NT2/D1 (cell line): ENCODE measurements around the gene DYNLRB1.
"Not testable (repeated sequence)": the region's sequence is repeated elsewhere in the genome, so short reads cannot be mapped to it uniquely, and the experiment has no call there.

Source experiments
- SUZ12 ChIP-seq: IDR thresholded peaks from 2 replicates; pipeline ENCODE4 v1.6.1; 2011; ENCODE audit not compliant: insufficient read length, insufficient read depth; ENCODE audit errors: extremely low read depth
- YY1 ChIP-seq: IDR thresholded peaks from 2 replicates; pipeline ENCODE4 v1.6.1; 2011; ENCODE audit not compliant: insufficient read length, insufficient read depth
- ZNF274 ChIP-seq: IDR thresholded peaks from 2 replicates; pipeline ENCODE4 v1.6.1; 2011; ENCODE audit warnings: mild to moderate bottlenecking, low read depth, low read length

DNA sequence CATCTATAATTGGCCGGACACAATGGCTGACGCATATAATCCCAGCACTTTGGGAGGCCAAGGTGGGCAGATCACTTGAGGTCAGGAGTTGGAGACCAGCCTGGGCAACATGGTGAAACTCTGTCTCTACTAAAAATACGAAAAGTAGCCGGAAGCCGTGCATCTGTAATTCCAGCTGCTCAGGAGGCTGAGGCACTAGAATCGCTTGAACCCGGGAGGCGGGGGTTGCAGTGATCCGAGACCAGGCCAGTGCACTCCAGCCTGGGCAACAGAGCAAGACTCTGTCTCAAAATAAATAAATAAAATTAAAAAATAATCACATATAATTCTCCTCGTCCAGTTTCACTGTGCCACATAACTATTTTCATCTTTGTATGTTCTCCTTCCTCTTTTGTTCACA lies 3.6 kb downstream of the DYNLRB1 start:
- not testable (repeated sequence) for TF ChIP-seq ZNF274, SUZ12, YY1
